BLaER1 (cell line): ENCODE results near the gene GNB3.
"Not testable (repeated sequence)": the region's sequence is repeated elsewhere in the genome, so short reads cannot be mapped to it uniquely, and the experiment has no call there.

ENCODE experiments used
- H3K27ac ChIP-seq: shearing (Covaris generic); formaldehyde crosslinking; 2 replicates; pipeline ENCODE4 v1.8.1; 2022
- H3K27me3 ChIP-seq: shearing (Covaris generic); formaldehyde crosslinking; 2 replicates; pipeline ENCODE4 v1.8.1; 2022
- H3K36me3 ChIP-seq: shearing (Covaris generic); formaldehyde crosslinking; 2 replicates; pipeline ENCODE4 v1.8.1; 2022
- H3K4me1 ChIP-seq: shearing (Covaris generic); formaldehyde crosslinking; 2 replicates; pipeline ENCODE4 v1.8.1; 2022
- H3K4me2 ChIP-seq: shearing (Covaris generic); formaldehyde crosslinking; 2 replicates; pipeline ENCODE4 v1.8.1; 2022
- H3K4me3 ChIP-seq: shearing (Covaris generic); formaldehyde crosslinking; 2 replicates; pipeline ENCODE4 v1.8.1; 2022
- H3K9ac ChIP-seq: shearing (Covaris generic); formaldehyde crosslinking; 2 replicates; pipeline ENCODE4 v1.8.1; 2022
- H3K9me3 ChIP-seq: shearing (Covaris generic); formaldehyde crosslinking; 2 replicates; pipeline ENCODE4 v1.8.1; 2022
- H4K20me1 ChIP-seq: shearing (Covaris generic); formaldehyde crosslinking; 2 replicates; pipeline ENCODE4 v1.8.1; 2022
- Cebpa-rat ChIP-seq: shearing (Covaris generic); IDR thresholded peaks from 2 replicates; pipeline ENCODE4 v1.8.1; 2022

GNB3 gene

GRCh38 chr12:6855322-6855721 is 14.6 kb downstream of the GNB3 start:
- no peak for TF ChIP-seq Cebpa-rat
- no peak overlapping the region for H3K4me2 ChIP-seq
- no peak overlapping the region for H3K27ac ChIP-seq
- peaks cover 55% of the 10 kb centered on the region for H3K36me3 ChIP-seq
- no peaks in the 10 kb centered on the region for H3K9me3 ChIP-seq
- no peak overlapping the region for H3K4me3 ChIP-seq
- no peaks in the 10 kb centered on the region for H3K27me3 ChIP-seq
- H3K9ac ChIP-seq, result no peak overlapping the region
- 0 out of 2 replicates have a peak, but pooled peaks cover 16% of the 10 kb centered on the region for H4K20me1 ChIP-seq
- H3K4me1 ChIP-seq, result peaks cover 23% of the 10 kb centered on the region

DNA sequence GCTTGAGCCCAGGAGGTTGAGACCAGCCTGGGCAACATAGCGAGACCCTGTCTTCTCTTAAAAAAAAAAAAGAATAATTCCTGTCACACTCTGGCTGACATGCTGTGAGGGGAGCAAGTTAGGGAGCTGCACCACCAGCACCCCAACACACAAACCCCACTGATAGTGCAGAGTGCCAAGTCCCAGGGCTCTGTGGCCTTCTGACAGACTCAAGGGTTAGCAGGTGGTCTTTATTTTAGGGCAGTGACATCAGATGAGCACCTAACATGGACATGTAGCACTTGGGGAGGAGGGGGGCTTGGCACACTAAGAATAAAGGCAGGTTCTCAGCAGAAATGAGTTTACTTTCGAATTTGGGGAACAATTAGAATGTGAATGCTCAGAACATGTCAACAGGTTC is 18.1 kb downstream of the GNB3 start:
- no peaks in the 10 kb centered on the region for H3K9me3 ChIP-seq
- no peak for TF ChIP-seq Cebpa-rat
- peaks cover 6% of the 10 kb centered on the region for H3K4me1 ChIP-seq
- H3K27me3 ChIP-seq, result no peaks in the 10 kb centered on the region
- H3K36me3 ChIP-seq, result peaks cover 90% of the 10 kb centered on the region
- no peak overlapping the region for H3K4me3 ChIP-seq
- no peak overlapping the region for H3K27ac ChIP-seq
- 0 out of 2 replicates have a peak, but pooled peaks cover 7% of the 10 kb centered on the region for H4K20me1 ChIP-seq
- H3K4me2 ChIP-seq, result no peak overlapping the region
- no peak overlapping the region for H3K9ac ChIP-seq

- no peak for TF ChIP-seq Cebpa-rat
- Histone ChIP-seq H3K9me3 (no peaks in the 10 kb centered on the region), H3K4me2 (no peak overlapping the region), H3K36me3 (peaks cover 99% of the 10 kb centered on the region), H3K27me3 (no peaks in the 10 kb centered on the region), H3K4me1 (peaks cover 6% of the 10 kb centered on the region; the same call in 1 of the 2 replicates), H3K9ac (no peak overlapping the region), H3K27ac (no peak overlapping the region), H3K4me3 (no peak overlapping the region), H4K20me1 (no peaks in the 10 kb centered on the region)
Measured at GRCh38 chr12:6860116-6860515, 19.4 kb downstream of the GNB3 start.

DNA sequence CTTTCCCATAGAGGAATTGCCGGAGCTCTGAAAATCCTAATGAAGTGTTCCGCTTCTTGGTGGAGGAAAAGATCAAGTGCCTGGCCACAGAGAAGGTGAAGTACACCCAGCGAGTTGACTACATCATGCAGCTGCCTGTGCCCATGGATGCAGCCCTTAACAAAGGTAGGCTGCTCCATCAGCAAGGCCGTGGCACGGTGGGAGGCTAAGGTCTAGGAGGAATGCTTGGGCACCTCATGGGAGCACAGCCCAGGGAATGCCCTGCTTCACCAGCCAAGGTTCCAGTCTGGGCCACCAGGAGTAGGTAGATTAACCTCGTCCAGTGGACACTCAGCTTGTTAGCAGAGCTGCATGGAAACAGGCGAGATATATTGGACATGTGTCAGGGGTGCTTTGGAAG is 20.2 kb downstream of the GNB3 start:
- Histone ChIP-seq H3K27me3 (no peaks in the 10 kb centered on the region), H3K4me2 (no peak overlapping the region), H3K4me3 (no peak overlapping the region), H3K9me3 (no peaks in the 10 kb centered on the region), H3K36me3 (peaks cover 99% of the 10 kb centered on the region), H4K20me1 (peaks cover 2% of the 10 kb centered on the region; the same call in 1 of the 2 replicates), H3K4me1 (peaks cover 7% of the 10 kb centered on the region), H3K27ac (no peak overlapping the region), H3K9ac (no peak overlapping the region)
- no peak for TF ChIP-seq Cebpa-rat

DNA sequence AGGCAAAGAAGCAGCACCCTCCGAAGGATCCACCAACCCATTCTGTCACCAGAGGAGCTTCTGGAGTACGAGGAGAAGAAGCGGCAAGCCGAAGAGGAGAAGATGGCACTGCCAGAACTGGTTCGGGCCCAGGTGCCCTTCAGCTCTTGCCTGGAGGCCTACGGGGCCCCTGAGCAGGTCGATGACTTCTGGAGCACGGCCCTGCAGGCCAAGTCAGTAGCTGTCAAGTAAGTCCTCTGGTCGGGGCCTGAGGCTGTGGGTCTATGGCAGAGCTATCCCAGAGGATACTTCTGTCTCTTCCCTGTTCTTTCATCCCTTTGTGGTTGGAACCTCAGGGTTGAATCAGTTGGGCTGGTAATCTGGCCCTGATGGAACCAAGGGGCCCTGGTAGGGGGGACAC is 20.7 kb downstream of the GNB3 start:
- H3K4me3 ChIP-seq, result no peak overlapping the region
- no peaks in the 10 kb centered on the region for H3K9me3 ChIP-seq
- H4K20me1 ChIP-seq, result peaks cover 6% of the 10 kb centered on the region; the same call in 1 of the 2 replicates
- H3K27ac ChIP-seq, result no peak overlapping the region
- H3K36me3 ChIP-seq, result peaks cover 99% of the 10 kb centered on the region
- peaks cover 12% of the 10 kb centered on the region for H3K4me1 ChIP-seq
- H3K9ac ChIP-seq, result no peak overlapping the region
- H3K4me2 ChIP-seq, result no peak overlapping the region
- H3K27me3 ChIP-seq, result no peaks in the 10 kb centered on the region
- no peak for TF ChIP-seq Cebpa-rat

GRCh38 chr12:6863033-6863432 is 22.3 kb downstream of the GNB3 start:
- Histone ChIP-seq H3K4me2 (no peak overlapping the region), H3K9ac (no peak overlapping the region), H3K27ac (no peak overlapping the region), H3K4me1 (peaks cover 19% of the 10 kb centered on the region), H3K4me3 (no peak overlapping the region), H3K9me3 (no peaks in the 10 kb centered on the region), H3K27me3 (no peaks in the 10 kb centered on the region), H3K36me3 (peaks cover 84% of the 10 kb centered on the region), H4K20me1 (peaks cover 14% of the 10 kb centered on the region)
- TF ChIP-seq Cebpa-rat, result no peak

DNA sequence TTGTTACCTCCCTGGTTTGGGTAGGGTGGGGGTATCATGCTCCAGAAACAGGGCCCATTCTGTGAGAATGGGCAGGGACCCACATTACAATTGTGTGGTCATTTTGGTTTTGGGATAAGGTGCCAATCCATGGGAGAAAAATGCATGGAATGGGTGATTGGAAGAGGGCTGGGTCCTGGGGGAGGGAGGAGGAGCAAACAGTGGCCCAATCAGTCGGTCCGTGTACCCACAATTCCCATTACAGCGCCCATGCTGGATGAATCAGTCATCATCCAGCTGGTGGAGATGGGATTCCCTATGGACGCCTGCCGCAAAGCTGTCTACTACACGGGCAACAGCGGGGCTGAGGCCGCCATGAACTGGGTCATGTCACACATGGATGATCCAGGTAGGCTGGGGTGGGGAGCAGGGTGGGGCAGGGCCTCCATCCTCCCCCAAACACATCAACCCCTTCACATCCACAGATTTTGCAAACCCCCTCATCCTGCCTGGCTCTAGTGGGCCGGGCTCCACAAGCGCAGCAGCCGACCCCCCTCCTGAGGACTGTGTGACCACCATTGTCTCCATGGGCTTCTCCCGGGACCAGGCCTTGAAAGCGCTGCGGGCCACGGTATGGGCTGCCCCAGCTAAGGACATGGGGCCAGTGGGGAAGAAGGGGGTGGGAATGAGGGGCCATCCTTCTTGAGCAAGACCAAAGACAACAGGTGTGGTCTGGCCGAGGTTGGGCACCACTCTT is 23.0 kb downstream of the GNB3 start:
- H3K36me3 ChIP-seq, result peaks cover 76% of the 10 kb centered on the region
- peaks cover 22% of the 10 kb centered on the region for H4K20me1 ChIP-seq
- H3K4me1 ChIP-seq, result peaks cover 24% of the 10 kb centered on the region
- no peak overlapping the region for H3K4me3 ChIP-seq
- H3K4me2 ChIP-seq, result no peak overlapping the region
- H3K9ac ChIP-seq, result no peak overlapping the region
- no peak for TF ChIP-seq Cebpa-rat
- H3K9me3 ChIP-seq, result no peaks in the 10 kb centered on the region
- no peaks in the 10 kb centered on the region for H3K27me3 ChIP-seq
- no peak overlapping the region for H3K27ac ChIP-seq

GRCh38 chr12:6865307-6865706 is 24.6 kb downstream of the GNB3 start:
- not testable (repeated sequence) for H3K9ac ChIP-seq
- H3K36me3 ChIP-seq, result peaks cover 74% of the 10 kb centered on the region

DNA sequence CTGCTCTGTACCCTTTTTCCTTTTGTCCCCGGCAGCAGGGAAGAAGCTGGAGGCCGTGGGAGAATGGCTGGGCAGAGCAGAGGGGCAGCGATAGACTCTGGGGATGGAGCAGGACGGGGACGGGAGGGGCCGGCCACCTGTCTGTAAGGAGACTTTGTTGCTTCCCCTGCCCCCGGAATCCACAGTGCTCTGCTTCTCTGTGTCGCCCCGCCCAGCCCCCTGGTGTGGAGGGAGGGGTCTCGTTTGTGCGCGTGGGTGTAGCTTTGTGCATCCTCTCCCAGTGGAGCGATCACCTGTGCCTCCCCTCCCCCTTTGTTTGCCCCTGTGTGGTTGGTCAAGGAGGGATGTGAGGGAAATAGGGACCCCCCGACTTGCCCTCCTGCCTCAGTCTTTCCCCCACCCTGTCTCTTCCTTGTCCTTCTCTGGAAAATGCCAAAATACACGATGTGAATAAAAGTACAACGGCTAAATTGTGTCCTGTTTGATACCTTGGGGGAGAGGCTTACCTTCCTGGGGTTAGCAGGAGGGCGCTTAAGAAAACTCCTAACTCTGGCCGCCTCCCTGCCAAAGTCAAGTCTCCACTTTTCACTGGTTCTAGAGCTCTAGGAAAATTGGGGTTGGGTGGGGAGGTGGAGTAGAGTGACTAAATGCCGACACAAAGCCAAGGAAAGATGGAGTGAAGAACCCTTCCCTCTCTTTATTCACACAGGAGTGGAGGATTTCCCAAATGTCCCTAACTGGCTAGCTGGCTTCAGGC is 25.6 kb downstream of the GNB3 start:
- peak overlapping the region; percentile 48 for H3K27ac ChIP-seq
- no peaks in the 10 kb centered on the region for H3K9me3 ChIP-seq
- H3K36me3 ChIP-seq, result peaks cover 74% of the 10 kb centered on the region
- H3K4me1 ChIP-seq, result peaks cover 50% of the 10 kb centered on the region
- H3K9ac ChIP-seq, result peak overlapping the region; percentile 71; the same call in 1 of the 2 replicates
- peaks cover 47% of the 10 kb centered on the region for H4K20me1 ChIP-seq
- no peak for TF ChIP-seq Cebpa-rat
- peak overlapping the region; percentile 100 for H3K4me2 ChIP-seq
- H3K27me3 ChIP-seq, result no peaks in the 10 kb centered on the region
- H3K4me3 ChIP-seq, result peak overlapping the region; percentile 86

More at GRCh38 chr12:6865307-6865706, 24.6 kb downstream of the GNB3 start:
- H3K9me3 ChIP-seq, H3K27ac ChIP-seq, H3K4me2 ChIP-seq, H3K27me3 ChIP-seq, H3K4me3 ChIP-seq: not testable (repeated sequence)
- H4K20me1 ChIP-seq, result peaks cover 37% of the 10 kb centered on the region
- H3K4me1 ChIP-seq, result peaks cover 40% of the 10 kb centered on the region

DNA sequence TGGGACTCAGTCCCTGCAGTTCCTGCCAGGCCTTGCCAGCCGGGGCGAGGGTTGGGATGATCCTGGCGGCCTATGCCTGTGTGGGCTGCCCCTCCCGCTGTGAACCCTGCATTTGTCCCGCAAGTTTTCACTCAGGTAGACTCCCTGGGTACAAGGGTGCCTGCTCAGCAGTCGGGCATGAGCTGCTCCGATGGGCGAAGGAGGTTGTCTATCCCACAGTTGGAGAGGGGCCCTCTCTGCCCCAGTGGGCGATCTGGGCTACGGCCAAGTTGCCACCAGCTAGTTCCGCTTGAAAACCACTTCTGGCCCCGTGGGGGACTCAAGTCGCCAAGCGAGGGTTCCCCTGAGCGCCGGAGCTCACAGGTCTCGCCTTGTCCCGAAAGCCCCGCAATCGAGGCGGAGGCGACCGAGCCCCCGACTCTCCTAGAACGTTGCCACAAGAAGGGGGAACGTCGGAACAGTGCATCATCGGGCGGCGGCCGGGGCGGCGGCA is 26.2 kb downstream of the GNB3 start:
- Histone ChIP-seq H3K36me3 (peaks cover 73% of the 10 kb centered on the region), H3K4me3 (peak overlapping the region; percentile 86), H3K9ac (peak overlapping the region; percentile 71), H4K20me1 (peaks cover 54% of the 10 kb centered on the region), H3K27ac (peak overlapping the region; percentile 48), H3K27me3 (no peaks in the 10 kb centered on the region), H3K9me3 (no peaks in the 10 kb centered on the region), H3K4me2 (peak overlapping the region; percentile 100), H3K4me1 (peaks cover 57% of the 10 kb centered on the region)
- no peak for TF ChIP-seq Cebpa-rat
